K562 (cell line): ENCODE results near the gene TRIM65. TPM values are rescaled to one million over a fixed set of nuclear protein-coding genes. Genes with fewer than 3 reads are reported as not detected.
A peak's percentile ranks its signal among the peaks of the same experiment; 100 is the strongest.

Source experiments
- DEAF1 ChIP-seq: fragments of 450-650 bp; formaldehyde crosslinking; IDR thresholded peaks from 2 replicates; pipeline ENCODE4 v1.4.0; 2020; ENCODE audit warnings: mild to moderate bottlenecking, moderate library complexity
- KLF16 ChIP-seq: IDR thresholded peaks from 2 replicates; pipeline ENCODE4 v1.6.1; 2016; ENCODE audit warnings: antibody characterized with exemption
- PCBP1 ChIP-seq: fragments of 200-400 bp; formaldehyde crosslinking; IDR thresholded peaks from 2 replicates; pipeline ENCODE4 v1.6.1; 2018; ENCODE audit warnings: mild to moderate bottlenecking, low read depth, low read length; ENCODE audit not compliant: poor library complexity, severe bottlenecking
- THRAP3 ChIP-seq: fragments of 450-650 bp; IDR thresholded peaks from 2 replicates; pipeline ENCODE4 v1.6.1; 2016; ENCODE audit warnings: mild to moderate bottlenecking, inconsistent platforms, borderline replicate concordance
- ZBTB11 ChIP-seq, 3 experiments: fragments of 200-800 bp in 1 of 3; fragments of 250-450 bp in 1 of 3; fragments of 450-650 bp in 1 of 3; sonication (Bioruptor Pico) in 1 of 3; sonication (Bioruptor generic) in 1 of 3; formaldehyde crosslinking in 1 of 3; IDR thresholded peaks; 2 replicates each; pipeline versions ENCODE4 v1.6.1 to v1.8.0; 2016 to 2022; ENCODE audit warnings: mild to moderate bottlenecking in 2 of 3, missing genetic modification characterization in 2 of 3, missing compliant biosample characterization in 1 of 3, moderate library complexity in 1 of 3
- polyA plus RNA-seq, 8 experiments: library from polyadenylated mRNA; depleted of rRNA in 4 of 8; stranded (reverse) in 5 of 8; unstranded in 3 of 8; fragments of >200 nt; fragmentation: Nextera tagmentation in 2 of 8; fragmentation: Illumina TruSeq in 1 of 8; extraction: Ambion mirVana in 2 of 8; extraction: Trizol in 1 of 8; gene quantifications; 2 replicates each; pipeline versions ENCODE4 v1.2.1 to v1.2.3, GENCODE V29; 2011 to 2014; ENCODE audit warnings: inconsistent platforms in 1 of 8, missing spikeins in 1 of 8
- total RNA-seq, 7 experiments: library from RNA; depleted of rRNA in 6 of 7; stranded (reverse); fragments of >200 nt in 6 of 7; fragmentation: Illumina TruSeq in 2 of 7; extraction: Trizol in 2 of 7; gene quantifications; 2 replicates each; pipeline versions ENCODE4 v1.2.1 to v1.2.3, GENCODE V29; 2011 to 2021; ENCODE audit warnings: low replicate concordance in 1 of 7
- TF ChIP-seq, protein P1 (sequence below): fragments of 200-800 bp; sonication (Bioruptor generic); IDR thresholded peaks from 2 replicates; pipeline ENCODE4 v1.6.1; 2017; ENCODE audit warnings: missing genetic modification characterization, missing compliant biosample characterization

The TRIM65 gene
- total and polyA plus RNA-seq, 9 of the 15 experiments (the other 6 are each of a cell fraction or from before 2014, with no cell fraction given): 2.8 to 45.7 (median 22.9) TPM

DNA sequence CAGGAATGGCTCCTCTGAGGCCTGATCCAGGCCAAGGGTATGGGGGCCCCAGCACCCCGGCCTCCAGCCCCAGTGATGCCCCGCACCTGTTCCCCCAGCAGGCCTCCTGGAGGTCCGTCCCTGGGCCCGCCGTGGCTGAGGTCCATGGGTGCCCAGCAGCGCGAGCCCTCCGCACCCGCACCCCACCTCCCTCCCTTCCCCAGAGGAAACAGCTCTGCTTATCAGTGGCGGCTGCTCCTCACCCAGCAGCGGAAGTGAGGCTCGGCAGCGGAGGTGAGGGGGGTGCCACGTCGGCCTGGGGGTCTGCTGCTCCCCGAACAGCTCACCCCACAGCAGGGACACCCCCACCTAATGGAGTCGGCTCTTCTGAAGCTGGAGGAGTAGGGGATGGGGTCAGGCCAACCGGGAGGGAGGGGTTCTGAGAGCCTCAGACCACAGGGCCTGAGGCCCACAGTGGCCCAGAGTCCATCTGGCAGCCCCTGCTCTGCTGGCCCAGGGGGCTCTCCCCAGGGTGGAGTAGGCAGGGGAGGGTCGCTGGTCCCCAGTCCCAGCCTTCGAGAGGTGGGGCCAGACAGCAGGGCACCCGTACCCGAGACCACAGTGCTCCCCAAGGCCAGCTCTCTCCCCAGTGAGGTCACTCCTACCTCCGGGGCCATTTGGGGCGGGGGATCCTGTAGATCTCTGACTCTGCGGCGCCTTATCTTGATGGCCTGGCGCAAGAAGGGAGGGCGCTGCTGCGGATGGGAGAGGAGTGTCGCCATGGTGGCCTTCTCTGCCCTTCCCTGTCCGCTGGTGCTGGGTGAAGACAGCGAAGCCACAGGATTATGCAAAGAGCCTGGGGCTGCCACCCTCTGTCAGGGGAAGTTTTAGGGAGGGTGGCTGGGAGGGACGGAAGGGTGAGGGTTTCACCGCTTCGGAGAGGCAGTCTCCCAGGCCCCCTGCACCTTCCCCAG lies 52.9 kb downstream of the TRIM65 start, which contains the start of gene UNC13D (continued):
- no peak for TF ChIP-seq DEAF1 (CRISPR knock-in tag)
- TF ChIP-seq, protein P1, sequence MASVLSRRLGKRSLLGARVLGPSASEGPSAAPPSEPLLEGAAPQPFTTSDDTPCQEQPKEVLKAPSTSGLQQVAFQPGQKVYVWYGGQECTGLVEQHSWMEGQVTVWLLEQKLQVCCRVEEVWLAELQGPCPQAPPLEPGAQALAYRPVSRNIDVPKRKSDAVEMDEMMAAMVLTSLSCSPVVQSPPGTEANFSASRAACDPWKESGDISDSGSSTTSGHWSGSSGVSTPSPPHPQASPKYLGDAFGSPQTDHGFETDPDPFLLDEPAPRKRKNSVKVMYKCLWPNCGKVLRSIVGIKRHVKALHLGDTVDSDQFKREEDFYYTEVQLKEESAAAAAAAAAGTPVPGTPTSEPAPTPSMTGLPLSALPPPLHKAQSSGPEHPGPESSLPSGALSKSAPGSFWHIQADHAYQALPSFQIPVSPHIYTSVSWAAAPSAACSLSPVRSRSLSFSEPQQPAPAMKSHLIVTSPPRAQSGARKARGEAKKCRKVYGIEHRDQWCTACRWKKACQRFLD: no peak
- TF ChIP-seq PCBP1: peak; percentile 40
- TF ChIP-seq ZBTB11 (CRISPR knock-in tag; IDR thresholded peaks at IDR 0.05): peak in 1 of 3 experiments; percentile 60; a peak in 1 of 6 replicates
- no peak for TF ChIP-seq THRAP3
- TF ChIP-seq KLF16: no peak
